ENCODE results near the gene SSRP1. TPM values are rescaled to one million over a fixed set of nuclear protein-coding genes. Genes with fewer than 3 reads are reported as not detected.

SSRP1 gene
- polyA plus RNA-seq, 1 experiment = 113 TPM

- CTCF ChIA-PET = interaction anchor here (1.6 to 2.9 kb wide), 3 partner anchors 22 to 482 kb away, joined by 4 to 23 read pairs (median 5); no protein-coding TSS in a partner anchor
- POLR2A ChIA-PET = interaction anchor here (0.6 to 2.9 kb wide), 3 partner anchors 11 to 17 kb away, joined by 3 to 44 read pairs (median 20); no protein-coding TSS in a partner anchor
- DNase-seq (ENCODE audit: low read depth, low spot score) = no peak
- Histone ChIP-seq H3K27ac (ENCODE audit: low read depth, low read length) (peak overlapping the region; percentile 83), H3K9me3 (ENCODE audit: control insufficient read depth, insufficient read depth, low read length) (no peaks in the 10 kb centered on the region; the same call in 1 of the 2 replicates), H3K27me3 (ENCODE audit: control insufficient read depth, insufficient read depth, low read length) (no peaks in the 10 kb centered on the region), H3K4me3 (ENCODE audit: low read depth, low read length) (peak overlapping the region; percentile 83)
- TF ChIP-seq CTCF (IDR thresholded peaks at IDR 0.05; ENCODE audit: low read depth, low read length) = peak; percentile 41
Measured at GRCh38 chr11:57323167-57323854, 12.4 kb downstream of the SSRP1 start.

GRCh38 chr11:57322256-57323166 is 13.2 kb downstream of the SSRP1 start:
- no peaks in the 10 kb centered on the region for H3K27me3 ChIP-seq (ENCODE audit: control insufficient read depth, insufficient read depth, low read length)
- no peaks in the 10 kb centered on the region; the same call in 1 of the 2 replicates for H3K9me3 ChIP-seq (ENCODE audit: control insufficient read depth, insufficient read depth, low read length)
- H3K27ac ChIP-seq (ENCODE audit: low read depth, low read length) = peak overlapping the region; percentile 83
- ChIA-PET POLR2A (interaction anchor here (0.6 to 2.9 kb wide), 6 partner anchors 10 to 208 kb away, joined by 3 to 44 read pairs (median 6); no protein-coding TSS in a partner anchor), CTCF (interaction anchor here (0.9 to 2.9 kb wide), 2 partner anchors 28 to 73 kb away, joined by 6 to 23 read pairs; no protein-coding TSS in a partner anchor)
- DNase-seq (ENCODE audit: low read depth, low spot score) = peak; percentile 95
- TF ChIP-seq CTCF (IDR thresholded peaks at IDR 0.05; ENCODE audit: low read depth, low read length) = no peak
- peak overlapping the region; percentile 83 for H3K4me3 ChIP-seq (ENCODE audit: low read depth, low read length)

GRCh38 chr11:57321388-57322255 is 14.1 kb downstream of the SSRP1 start:
- CTCF ChIA-PET = interaction anchor here (0.6 to 2.9 kb wide), 3 partner anchors 29 to 1202 kb away, joined by 3 to 23 read pairs (median 6); no protein-coding TSS in a partner anchor

More at GRCh38 chr11:57321388-57322255, 14.1 kb downstream of the SSRP1 start:
- Histone ChIP-seq H3K27ac (ENCODE audit: low read depth, low read length) (peak overlapping the region; percentile 83), H3K9me3 (ENCODE audit: control insufficient read depth, insufficient read depth, low read length) (no peaks in the 10 kb centered on the region; the same call in 1 of the 2 replicates), H3K4me3 (ENCODE audit: low read depth, low read length) (peak overlapping the region; percentile 64), H3K27me3 (ENCODE audit: control insufficient read depth, insufficient read depth, low read length) (no peaks in the 10 kb centered on the region)
- POLR2A ChIA-PET = interaction anchor here (0.7 to 2.9 kb wide), 4 partner anchors 9 to 33 kb away, joined by 3 to 44 read pairs (median 8); no protein-coding TSS in a partner anchor
- DNase-seq (ENCODE audit: low read depth, low spot score) = no peak
- TF ChIP-seq CTCF (IDR thresholded peaks at IDR 0.05; ENCODE audit: low read depth, low read length) = no peak
